ENCODE results near the gene MED6.

DNA sequence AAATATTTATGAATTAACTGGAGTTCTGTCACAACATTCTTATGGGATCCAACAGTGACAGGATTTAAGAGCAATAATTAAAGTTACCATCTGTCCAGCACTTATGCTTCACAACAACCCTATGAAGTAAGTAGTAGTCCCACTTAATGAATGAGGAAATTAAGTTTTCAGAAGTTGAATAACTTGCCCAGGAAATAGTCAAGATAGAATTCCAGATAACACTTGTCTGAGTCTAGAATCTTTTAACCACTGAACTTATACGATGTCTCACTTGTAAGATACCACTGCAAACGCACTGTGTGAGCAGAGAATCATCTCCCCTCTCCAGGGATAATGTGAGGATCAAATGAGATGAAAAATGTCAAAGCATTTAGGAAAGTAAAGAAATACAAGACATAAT lies 38.0 kb upstream of the MED6 start:
- TF ChIP-seq POLR2AphosphoS5 (IDR thresholded peaks at IDR 0.05; ENCODE audit: low read depth) = no peak
- TF ChIP-seq, protein P1, sequence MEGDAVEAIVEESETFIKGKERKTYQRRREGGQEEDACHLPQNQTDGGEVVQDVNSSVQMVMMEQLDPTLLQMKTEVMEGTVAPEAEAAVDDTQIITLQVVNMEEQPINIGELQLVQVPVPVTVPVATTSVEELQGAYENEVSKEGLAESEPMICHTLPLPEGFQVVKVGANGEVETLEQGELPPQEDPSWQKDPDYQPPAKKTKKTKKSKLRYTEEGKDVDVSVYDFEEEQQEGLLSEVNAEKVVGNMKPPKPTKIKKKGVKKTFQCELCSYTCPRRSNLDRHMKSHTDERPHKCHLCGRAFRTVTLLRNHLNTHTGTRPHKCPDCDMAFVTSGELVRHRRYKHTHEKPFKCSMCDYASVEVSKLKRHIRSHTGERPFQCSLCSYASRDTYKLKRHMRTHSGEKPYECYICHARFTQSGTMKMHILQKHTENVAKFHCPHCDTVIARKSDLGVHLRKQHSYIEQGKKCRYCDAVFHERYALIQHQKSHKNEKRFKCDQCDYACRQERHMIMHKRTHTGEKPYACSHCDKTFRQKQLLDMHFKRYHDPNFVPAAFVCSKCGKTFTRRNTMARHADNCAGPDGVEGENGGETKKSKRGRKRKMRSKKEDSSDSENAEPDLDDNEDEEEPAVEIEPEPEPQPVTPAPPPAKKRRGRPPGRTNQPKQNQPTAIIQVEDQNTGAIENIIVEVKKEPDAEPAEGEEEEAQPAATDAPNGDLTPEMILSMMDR (conservative IDR thresholded peaks at IDR 0.05; ENCODE audit: low read depth in 2 of 2) = no peak
- TF ChIP-seq ZNF114 (CRISPR knock-in tag; IDR thresholded peaks at IDR 0.05) = no peak

Measured in GM23338 (cell line).